Neural crest cell (in vitro differentiated cells): ENCODE data around the gene PRDM10. TPM values are rescaled to one million over a fixed set of nuclear protein-coding genes. Genes with fewer than 3 reads are reported as not detected.

ENCODE experiments used
- DNase-seq: peaks from one replicate; pipeline ENCODE4 v3.0.0; 2021; ENCODE audit warnings: low read depth, mixed read lengths, low spot score
- H3K27ac Mint-ChIP-seq: one replicate; pipeline ENCODE4 v1.8.0; 2021; ENCODE audit warnings: mild to moderate bottlenecking, mixed read lengths; ENCODE audit not compliant: unreplicated experiment
- H3K27me3 Mint-ChIP-seq: 2 replicates; pipeline ENCODE4 v1.8.0; 2021; ENCODE audit warnings: low read depth, mild to moderate bottlenecking, mixed read lengths
- H3K36me3 Mint-ChIP-seq: 2 replicates; pipeline ENCODE4 v1.8.0; 2021; ENCODE audit warnings: low read depth, mild to moderate bottlenecking, mixed read lengths
- H3K4me1 Mint-ChIP-seq: 2 replicates; pipeline ENCODE4 v1.8.0; 2021; ENCODE audit warnings: mixed read lengths
- H3K4me3 Mint-ChIP-seq: one replicate; pipeline ENCODE4 v1.8.0; 2021; ENCODE audit warnings: mild to moderate bottlenecking, mixed read lengths
- H3K9me3 Mint-ChIP-seq: 2 replicates; pipeline ENCODE4 v1.8.0; 2021; ENCODE audit warnings: mixed read lengths
- total RNA-seq: library from RNA; stranded (reverse); gene quantifications from 2 replicates; pipeline ENCODE4 v1.2.1, GENCODE V29; 2021
- TF ChIP-seq, protein P1 (sequence below): fragments of 200-600 bp; sonication (generic); conservative IDR thresholded peaks from 2 replicates; pipeline ENCODE4 v1.5.0; 2021; ENCODE audit warnings: antibody characterized with exemption, mild to moderate bottlenecking

Gene PRDM10
- total RNA-seq, 1 donor from 2014 or later: 18.5 TPM

DNA sequence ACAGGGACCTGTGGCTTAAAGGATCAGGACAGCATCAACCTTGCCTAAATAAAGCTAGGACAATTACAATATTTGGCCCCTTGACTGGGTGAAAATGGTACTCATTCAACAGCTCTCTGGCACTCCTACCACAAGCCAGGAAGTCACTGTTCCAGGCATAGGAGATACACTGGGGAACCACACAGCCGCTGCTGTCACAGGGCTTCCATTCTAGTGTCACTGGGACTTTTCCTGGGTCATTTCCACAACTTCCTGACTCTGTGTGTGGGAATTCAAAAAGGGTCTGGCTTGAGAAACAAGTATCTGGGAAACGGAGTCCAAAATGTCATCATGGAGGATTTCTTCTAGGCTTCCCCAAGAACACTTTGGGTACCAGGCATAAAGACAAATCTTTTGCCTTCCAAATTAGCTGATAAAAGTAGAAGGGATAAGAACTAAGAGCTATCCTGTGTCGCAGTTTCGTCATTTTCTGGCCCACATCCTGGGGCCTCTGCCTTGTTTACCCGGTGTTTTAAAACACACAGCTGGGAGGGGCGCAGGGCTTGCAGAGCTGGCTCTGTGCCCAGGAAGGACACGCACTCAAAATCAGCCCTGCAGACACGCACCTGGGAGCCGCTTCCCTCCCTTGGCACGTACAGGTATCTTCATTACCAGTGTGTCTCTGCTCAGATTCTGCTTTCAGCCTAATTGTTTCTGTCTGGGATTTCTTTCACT lies 149.0 kb downstream of the PRDM10 start:
- H3K9me3 Mint-ChIP-seq: no peaks in the 10 kb centered on the region
- no peaks in the 10 kb centered on the region for H3K36me3 Mint-ChIP-seq
- no peak overlapping the region for H3K27ac Mint-ChIP-seq
- TF ChIP-seq, protein P1, sequence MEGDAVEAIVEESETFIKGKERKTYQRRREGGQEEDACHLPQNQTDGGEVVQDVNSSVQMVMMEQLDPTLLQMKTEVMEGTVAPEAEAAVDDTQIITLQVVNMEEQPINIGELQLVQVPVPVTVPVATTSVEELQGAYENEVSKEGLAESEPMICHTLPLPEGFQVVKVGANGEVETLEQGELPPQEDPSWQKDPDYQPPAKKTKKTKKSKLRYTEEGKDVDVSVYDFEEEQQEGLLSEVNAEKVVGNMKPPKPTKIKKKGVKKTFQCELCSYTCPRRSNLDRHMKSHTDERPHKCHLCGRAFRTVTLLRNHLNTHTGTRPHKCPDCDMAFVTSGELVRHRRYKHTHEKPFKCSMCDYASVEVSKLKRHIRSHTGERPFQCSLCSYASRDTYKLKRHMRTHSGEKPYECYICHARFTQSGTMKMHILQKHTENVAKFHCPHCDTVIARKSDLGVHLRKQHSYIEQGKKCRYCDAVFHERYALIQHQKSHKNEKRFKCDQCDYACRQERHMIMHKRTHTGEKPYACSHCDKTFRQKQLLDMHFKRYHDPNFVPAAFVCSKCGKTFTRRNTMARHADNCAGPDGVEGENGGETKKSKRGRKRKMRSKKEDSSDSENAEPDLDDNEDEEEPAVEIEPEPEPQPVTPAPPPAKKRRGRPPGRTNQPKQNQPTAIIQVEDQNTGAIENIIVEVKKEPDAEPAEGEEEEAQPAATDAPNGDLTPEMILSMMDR: no peak
- no peak overlapping the region for H3K4me3 Mint-ChIP-seq
- H3K27me3 Mint-ChIP-seq: no peaks in the 10 kb centered on the region
- H3K4me1 Mint-ChIP-seq: no peaks in the 10 kb centered on the region
- DNase-seq: no peak

DNA sequence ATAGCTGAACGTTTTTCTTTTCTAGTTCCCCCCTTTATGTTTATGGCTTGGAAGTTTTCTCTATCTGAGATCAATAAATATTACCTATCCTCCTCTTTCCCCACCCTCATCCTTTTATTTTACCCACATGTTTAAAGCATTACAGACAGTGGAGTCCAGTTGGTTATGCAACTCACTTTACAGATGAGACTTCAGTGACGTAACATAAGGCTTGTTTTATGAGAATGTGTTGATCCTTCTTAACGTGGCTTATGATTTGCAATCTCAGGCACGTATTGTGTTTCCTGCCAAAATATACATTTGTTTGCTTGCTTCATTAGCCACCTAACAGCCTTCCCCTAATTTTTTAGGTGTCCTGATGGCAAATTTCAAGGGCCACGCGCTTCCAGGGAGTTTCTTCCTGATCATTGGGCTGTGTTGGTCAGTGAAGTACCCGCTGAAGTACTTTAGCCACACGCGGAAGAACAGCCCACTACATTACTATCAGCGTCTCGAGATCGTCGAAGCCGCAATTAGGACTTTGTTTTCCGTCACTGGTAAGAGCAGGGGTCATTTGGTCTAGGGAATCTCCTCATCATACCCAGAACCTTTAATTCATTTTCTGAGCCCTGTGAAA lies 150.4 kb downstream of the PRDM10 start:
- H3K4me3 Mint-ChIP-seq: no peak overlapping the region
- H3K9me3 Mint-ChIP-seq: no peaks in the 10 kb centered on the region
- TF ChIP-seq, protein P1: no peak
- no peaks in the 10 kb centered on the region for H3K27me3 Mint-ChIP-seq
- H3K36me3 Mint-ChIP-seq: no peaks in the 10 kb centered on the region
- no peaks in the 10 kb centered on the region for H3K4me1 Mint-ChIP-seq
- H3K27ac Mint-ChIP-seq: no peak overlapping the region
- no peak for DNase-seq

Other genes starting within 250 kb of the PRDM10 start
- not detected in 2 replicates for gene TMEM45B, start 187.0 kb downstream of the PRDM10 start, total RNA-seq
- 56.9 and 58.6 TPM in 2 replicates for gene NFRKB, start 107.3 kb downstream of the PRDM10 start, total RNA-seq
- 224 and 234 TPM in 2 replicates for gene APLP2, start 67.1 kb upstream of the PRDM10 start, total RNA-seq
- gene ST14, start 156.9 kb upstream of the PRDM10 start, total RNA-seq: 0.12 and 0.30 TPM in 2 replicates